GM06990 (cell line): ENCODE results near the gene DYNC2I2.
"Not testable (repeated sequence)": the region's sequence is repeated elsewhere in the genome, so short reads cannot be mapped to it uniquely, and the experiment has no call there.

ENCODE experiments used
- DNase-seq: peaks from one replicate; pipeline ENCODE4 v3.0.0-alpha.2; 2011; ENCODE audit not compliant: insufficient read length; ENCODE audit errors: extremely low read depth
- H3K27me3 ChIP-seq: replicated peaks from 2 replicates; pipeline ENCODE4 v1.6.0; 2011; ENCODE audit warnings: low read length; ENCODE audit not compliant: control insufficient read depth, insufficient read depth
- H3K36me3 ChIP-seq: 2 replicates; pipeline ENCODE4 v1.5.1; 2011; ENCODE audit warnings: low read length; ENCODE audit not compliant: control insufficient read depth, insufficient read depth
- H3K4me3 ChIP-seq: replicated peaks from 2 replicates; pipeline ENCODE4 v1.5.1; 2011; ENCODE audit warnings: low read depth, mild to moderate bottlenecking, control low read depth, low read length
- CTCF ChIP-seq: IDR thresholded peaks from 2 replicates; pipeline ENCODE4 v1.5.1; 2011; ENCODE audit warnings: low read length, control low read depth, mild to moderate bottlenecking, inconsistent platforms; ENCODE audit not compliant: insufficient read depth, poor library complexity, severe bottlenecking

The DYNC2I2 gene

GRCh38 chr9:128654481-128654880 is 2.2 kb downstream of the DYNC2I2 start:
- DNase-seq, result no peak
- H3K36me3 ChIP-seq, result no peaks in the 10 kb centered on the region
- H3K4me3 ChIP-seq, result no peak overlapping the region
- TF ChIP-seq CTCF, result no peak
- H3K27me3 ChIP-seq, result no peaks in the 10 kb centered on the region

- Histone ChIP-seq H3K27me3 (no peaks in the 10 kb centered on the region), H3K4me3 (no peak overlapping the region), H3K36me3 (no peaks in the 10 kb centered on the region)
- no peak for TF ChIP-seq CTCF
- DNase-seq, result no peak
These were observed 2.7 kb downstream of the DYNC2I2 start for GRCh38 chr9:128653908-128654307.

GRCh38 chr9:128651798-128652197 is 4.8 kb downstream of the DYNC2I2 start:
- TF ChIP-seq CTCF, result no peak
- no peaks in the 10 kb centered on the region for H3K27me3 ChIP-seq
- no peak overlapping the region for H3K4me3 ChIP-seq
- no peak for DNase-seq
- no peaks in the 10 kb centered on the region for H3K36me3 ChIP-seq

GRCh38 chr9:128648206-128648605 is 8.4 kb downstream of the DYNC2I2 start:
- H3K27me3 ChIP-seq, DNase-seq, H3K4me3 ChIP-seq, H3K36me3 ChIP-seq: not testable (repeated sequence)
- peak; percentile 22 for TF ChIP-seq CTCF

GRCh38 chr9:128643519-128644300 is 12.9 kb downstream of the DYNC2I2 start:
- no peaks in the 10 kb centered on the region for H3K27me3 ChIP-seq
- H3K36me3 ChIP-seq, result peaks cover 2% of the 10 kb centered on the region
- TF ChIP-seq CTCF, result no peak
- peak overlapping the region; percentile 8; the same call in 1 of the 2 replicates for H3K4me3 ChIP-seq
- peak; percentile 82 for DNase-seq
